Fibroblast of villous mesenchyme (primary cell): ENCODE results near the gene DNAI2. TPM values are rescaled to one million over a fixed set of nuclear protein-coding genes. Genes with fewer than 3 reads are reported as not detected.

Experiments used
- DNase-seq: peaks from one replicate; pipeline ENCODE4 v3.0.0-alpha.2; 2010; ENCODE audit warnings: low read depth
- H3K4me3 ChIP-seq: 2 replicates; pipeline ENCODE4 v1.5.1; 2011; ENCODE audit warnings: low read depth, mild to moderate bottlenecking, low read length
- CTCF ChIP-seq: IDR thresholded peaks from 2 replicates; pipeline ENCODE4 v1.5.1; 2012; ENCODE audit warnings: low read depth, mild to moderate bottlenecking, low read length; ENCODE audit not compliant: insufficient read depth
- total RNA-seq: library from RNA; depleted of rRNA; stranded (reverse); fragments of >200 nt; gene quantifications from 2 replicates; pipeline ENCODE4 v1.2.3, GENCODE V29; 2012

The DNAI2 gene
- total RNA-seq, 1 donor, result not detected

- H3K4me3 ChIP-seq, result no peak overlapping the region
- DNase-seq, result no peak
- no peak for TF ChIP-seq CTCF
Measured at GRCh38 chr17:74351552-74352210, 77.6 kb downstream of the DNAI2 start.

GRCh38 chr17:74353446-74354060 is 79.5 kb downstream of the DNAI2 start:
- H3K4me3 ChIP-seq, result no peak overlapping the region
- TF ChIP-seq CTCF, result no peak
- DNase-seq, result no peak

DNA sequence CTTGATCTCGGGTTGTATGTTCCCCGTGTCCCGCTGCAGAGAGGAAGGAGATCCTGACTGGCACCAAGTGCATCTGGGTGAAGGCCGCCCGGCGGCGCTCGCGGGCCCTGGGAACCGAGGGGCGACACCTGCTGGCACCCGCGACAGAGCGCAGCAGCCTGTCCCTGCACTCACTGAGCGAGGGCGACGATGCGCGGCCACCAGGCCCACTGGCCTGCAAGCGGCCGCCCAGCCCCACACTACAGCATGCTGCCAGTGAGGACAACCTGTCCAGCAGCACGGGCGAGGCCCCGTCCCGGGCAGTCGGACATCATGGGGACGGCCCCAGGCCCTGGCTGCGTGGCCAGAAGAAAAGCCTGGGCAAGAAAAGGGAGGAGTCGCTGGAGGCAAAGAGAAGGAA is 80.1 kb downstream of the DNAI2 start:
- DNase-seq, result no peak
- TF ChIP-seq CTCF, result no peak
- no peak overlapping the region for H3K4me3 ChIP-seq

- no peak for DNase-seq
- no peak for TF ChIP-seq CTCF
- no peak overlapping the region for H3K4me3 ChIP-seq
Measured at GRCh38 chr17:74354561-74354960, 80.5 kb downstream of the DNAI2 start.

DNA sequence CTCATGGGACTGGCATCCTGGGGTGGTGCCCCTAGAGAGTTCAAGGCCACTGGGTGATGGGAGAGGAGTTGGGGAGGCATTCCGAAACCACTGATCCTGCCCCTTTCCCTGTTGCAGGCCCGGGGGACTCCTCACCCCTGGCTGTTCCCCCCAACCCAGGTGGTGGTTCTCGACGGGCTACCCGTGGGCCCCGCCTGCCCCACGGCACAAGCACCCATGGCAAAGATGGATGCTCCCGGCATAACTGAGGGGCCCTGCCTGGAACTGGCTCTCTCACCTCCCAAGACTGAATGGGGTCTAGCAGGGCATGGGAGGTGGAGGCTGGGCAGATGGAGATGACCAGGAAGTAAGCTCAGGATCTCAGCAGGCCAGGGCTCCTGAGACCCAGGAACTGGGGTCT is 81.0 kb downstream of the DNAI2 start:
- DNase-seq, result no peak
- no peak for TF ChIP-seq CTCF
- H3K4me3 ChIP-seq, result no peak overlapping the region

- TF ChIP-seq CTCF, result no peak
- H3K4me3 ChIP-seq, result no peak overlapping the region
- no peak for DNase-seq
Measured at GRCh38 chr17:74356646-74357465, 82.8 kb downstream of the DNAI2 start.
